ENCODE data around the gene NLRP1. TPM values are rescaled to one million over a fixed set of nuclear protein-coding genes. Genes with fewer than 3 reads are reported as not detected.

Gene NLRP1
- total RNA-seq, 4 donors from 2014 or later: 10.4 to 33.4 (median 14.3) TPM

DNA sequence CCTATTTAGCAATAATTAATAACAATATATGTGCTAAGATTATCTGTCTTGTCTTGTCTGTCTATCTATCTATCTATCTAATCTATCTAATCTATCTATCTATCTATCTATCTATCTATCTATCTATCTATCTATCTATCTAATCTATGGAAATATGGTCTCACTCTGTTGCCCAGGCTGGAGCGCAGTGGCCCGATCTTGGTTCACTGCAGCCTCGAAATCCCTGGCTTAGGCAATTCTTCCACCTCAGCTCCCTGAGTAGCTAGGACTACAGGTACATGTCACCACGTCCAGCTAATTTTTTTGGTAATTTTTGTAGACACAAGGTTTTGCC lies 53.3 kb downstream of the NLRP1 start:
- no peak for DNase-seq
- Histone ChIP-seq H3K36me3 (peaks cover 9 to 93% (median 9%) of the 10 kb centered on the region in 3 donors), H3K4me1 (peaks cover 0 to 14% (median 0%) of the 10 kb centered on the region in 3 donors), H3K27ac (no peak overlapping the region), H3K27me3 (no peaks in the 10 kb centered on the region), H3K4me3 (no peak overlapping the region), H3K9me3 (no peaks in the 10 kb centered on the region)
- WGBS, 2 donors: 88 to 91% methylated on average over 4 of the region's 4 CpGs
- intact Hi-C loops (cut with DNase I): no loop called here
- TF ChIP-seq, protein P1, sequence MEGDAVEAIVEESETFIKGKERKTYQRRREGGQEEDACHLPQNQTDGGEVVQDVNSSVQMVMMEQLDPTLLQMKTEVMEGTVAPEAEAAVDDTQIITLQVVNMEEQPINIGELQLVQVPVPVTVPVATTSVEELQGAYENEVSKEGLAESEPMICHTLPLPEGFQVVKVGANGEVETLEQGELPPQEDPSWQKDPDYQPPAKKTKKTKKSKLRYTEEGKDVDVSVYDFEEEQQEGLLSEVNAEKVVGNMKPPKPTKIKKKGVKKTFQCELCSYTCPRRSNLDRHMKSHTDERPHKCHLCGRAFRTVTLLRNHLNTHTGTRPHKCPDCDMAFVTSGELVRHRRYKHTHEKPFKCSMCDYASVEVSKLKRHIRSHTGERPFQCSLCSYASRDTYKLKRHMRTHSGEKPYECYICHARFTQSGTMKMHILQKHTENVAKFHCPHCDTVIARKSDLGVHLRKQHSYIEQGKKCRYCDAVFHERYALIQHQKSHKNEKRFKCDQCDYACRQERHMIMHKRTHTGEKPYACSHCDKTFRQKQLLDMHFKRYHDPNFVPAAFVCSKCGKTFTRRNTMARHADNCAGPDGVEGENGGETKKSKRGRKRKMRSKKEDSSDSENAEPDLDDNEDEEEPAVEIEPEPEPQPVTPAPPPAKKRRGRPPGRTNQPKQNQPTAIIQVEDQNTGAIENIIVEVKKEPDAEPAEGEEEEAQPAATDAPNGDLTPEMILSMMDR (IDR thresholded peaks at IDR 0.05): no peak
- no peak for TF ChIP-seq POLR2A (IDR thresholded peaks at IDR 0.05)

- no peak for DNase-seq
- H3K27ac ChIP-seq: no peak overlapping the region
- no peaks in the 10 kb centered on the region for H3K27me3 ChIP-seq
- H3K4me1 ChIP-seq: peaks cover 0 to 14% (median 0%) of the 10 kb centered on the region in 3 donors
- peaks cover 9 to 93% (median 9%) of the 10 kb centered on the region in 3 donors for H3K36me3 ChIP-seq
- no peaks in the 10 kb centered on the region for H3K9me3 ChIP-seq
- TF ChIP-seq, protein P1 (IDR thresholded peaks at IDR 0.05): no peak
- TF ChIP-seq POLR2A (IDR thresholded peaks at IDR 0.05): no peak
- no peak overlapping the region for H3K4me3 ChIP-seq
- intact Hi-C loops (cut with DNase I): no loop called here
- WGBS, 2 donors: 85 to 93% methylated on average over 10 of the region's 12 CpGs
These were observed 53.8 kb downstream of the NLRP1 start for GRCh38 chr17:5530265-5531084.

GRCh38 chr17:5527601-5528250 lies 56.6 kb downstream of the NLRP1 start:
- intact Hi-C loops (cut with DNase I): no loop called here
- Histone ChIP-seq H3K27ac (peak overlapping the region in 1 of 4 donors; percentile 19), H3K4me1 (peaks cover 0 to 14% (median 0%) of the 10 kb centered on the region in 3 donors), H3K36me3 (peaks cover 9 to 94% (median 12%) of the 10 kb centered on the region in 3 donors), H3K27me3 (no peaks in the 10 kb centered on the region), H3K9me3 (no peaks in the 10 kb centered on the region), H3K4me3 (no peak overlapping the region)
- DNase-seq: no peak
- no peak for TF ChIP-seq POLR2A (IDR thresholded peaks at IDR 0.05)
- TF ChIP-seq, protein P1 (IDR thresholded peaks at IDR 0.05): no peak
- 82 to 84% methylated on average over 6 to 7 of the region's 9 CpGs for whole genome bisulfite sequencing, 2 donors

GRCh38 chr17:5526821-5527598 lies 57.3 kb downstream of the NLRP1 start:
- WGBS, 2 donors: 54 to 61% methylated on average over 13 to 14 of the region's 14 CpGs
- intact Hi-C loops (cut with DNase I): no loop called here
- DNase-seq: no peak
- TF ChIP-seq POLR2A (IDR thresholded peaks at IDR 0.05): no peak
- TF ChIP-seq, protein P1 (IDR thresholded peaks at IDR 0.05): no peak
- Histone ChIP-seq H3K36me3 (peaks cover 9 to 94% (median 14%) of the 10 kb centered on the region in 3 donors), H3K27ac (peak overlapping the region in 2 of 4 donors; percentile 19 to 39), H3K4me1 (peaks cover 0 to 14% (median 0%) of the 10 kb centered on the region in 3 donors), H3K27me3 (no peaks in the 10 kb centered on the region), H3K4me3 (no peak overlapping the region), H3K9me3 (no peaks in the 10 kb centered on the region)
